ENCODE measurements around the gene CITED4. TPM values are rescaled to one million over a fixed set of nuclear protein-coding genes. Genes with fewer than 3 reads are reported as not detected.
A peak's percentile ranks its signal among the peaks of the same experiment; 100 is the strongest.

Gene CITED4
- total RNA-seq, 1 experiment from 2014 or later: 1.3 TPM

DNA sequence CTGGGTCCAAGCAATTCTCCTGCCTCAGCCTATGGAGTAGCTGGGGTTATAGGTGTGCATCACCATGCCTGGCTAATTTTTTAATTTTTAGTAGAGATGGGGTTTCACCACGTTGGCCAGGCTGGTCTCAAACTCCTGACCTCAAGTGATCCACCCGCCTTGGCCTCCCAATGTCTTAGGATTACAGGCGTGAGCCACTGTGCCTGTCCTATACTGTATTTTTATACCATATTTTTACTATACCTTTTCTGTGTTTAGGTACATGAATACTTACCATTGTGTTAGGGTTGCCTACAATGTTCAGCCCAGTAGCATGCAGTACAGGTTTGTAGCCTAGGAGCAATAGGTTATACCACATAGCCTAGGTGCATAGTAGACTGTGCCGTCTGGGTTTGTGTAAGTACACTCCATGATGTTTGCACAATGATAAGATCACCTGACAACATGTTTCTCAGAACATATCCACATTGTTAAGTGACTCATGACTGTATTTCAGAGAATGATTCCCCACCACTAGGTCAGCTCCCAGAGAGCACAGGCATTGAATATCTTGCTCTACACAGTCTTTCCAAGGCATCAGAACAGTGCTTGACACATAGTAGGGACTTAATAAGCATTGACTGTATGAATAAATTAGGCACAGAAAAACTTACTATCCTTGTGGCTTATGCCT is 6.0 kb upstream of the CITED4 start:
- intact Hi-C loops (cut with micrococcal nuclease; ENCODE audit: unreplicated experiment): no loop called here
- H3K27ac ChIP-seq (ENCODE audit: low read depth, low read length, poor library complexity, severe bottlenecking): no peak overlapping the region
- no peaks in the 10 kb centered on the region for H3K4me1 ChIP-seq (ENCODE audit: insufficient read depth, low read length, poor library complexity, severe bottlenecking)
- BruUV-seq (replicated peaks): no TSS peak
- no peaks in the 10 kb centered on the region for H3K36me3 ChIP-seq (ENCODE audit: insufficient read depth, low read length, poor library complexity, severe bottlenecking)
- CTCF ChIA-PET: interaction anchor here (0.7 kb wide), 1 partner anchor 237 kb away, joined by 5 read pairs; no protein-coding TSS in a partner anchor
- no peak overlapping the region for H3K4me3 ChIP-seq (ENCODE audit: low read depth, low read length, poor library complexity, severe bottlenecking)
- no peaks in the 10 kb centered on the region for H3K27me3 ChIP-seq (replicated peaks; ENCODE audit: insufficient read depth, low read depth, low read length, poor library complexity)
- no peaks in the 10 kb centered on the region for H3K9me3 ChIP-seq (ENCODE audit: low read depth, low read length, poor library complexity, severe bottlenecking)
- no peak for TF ChIP-seq EZH2 (IDR thresholded peaks at IDR 0.05; ENCODE audit: borderline replicate concordance, low read depth, low read length, poor library complexity, severe bottlenecking)
- TF ChIP-seq, protein P1, sequence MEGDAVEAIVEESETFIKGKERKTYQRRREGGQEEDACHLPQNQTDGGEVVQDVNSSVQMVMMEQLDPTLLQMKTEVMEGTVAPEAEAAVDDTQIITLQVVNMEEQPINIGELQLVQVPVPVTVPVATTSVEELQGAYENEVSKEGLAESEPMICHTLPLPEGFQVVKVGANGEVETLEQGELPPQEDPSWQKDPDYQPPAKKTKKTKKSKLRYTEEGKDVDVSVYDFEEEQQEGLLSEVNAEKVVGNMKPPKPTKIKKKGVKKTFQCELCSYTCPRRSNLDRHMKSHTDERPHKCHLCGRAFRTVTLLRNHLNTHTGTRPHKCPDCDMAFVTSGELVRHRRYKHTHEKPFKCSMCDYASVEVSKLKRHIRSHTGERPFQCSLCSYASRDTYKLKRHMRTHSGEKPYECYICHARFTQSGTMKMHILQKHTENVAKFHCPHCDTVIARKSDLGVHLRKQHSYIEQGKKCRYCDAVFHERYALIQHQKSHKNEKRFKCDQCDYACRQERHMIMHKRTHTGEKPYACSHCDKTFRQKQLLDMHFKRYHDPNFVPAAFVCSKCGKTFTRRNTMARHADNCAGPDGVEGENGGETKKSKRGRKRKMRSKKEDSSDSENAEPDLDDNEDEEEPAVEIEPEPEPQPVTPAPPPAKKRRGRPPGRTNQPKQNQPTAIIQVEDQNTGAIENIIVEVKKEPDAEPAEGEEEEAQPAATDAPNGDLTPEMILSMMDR (conservative IDR thresholded peaks at IDR 0.05; ENCODE audit: low read depth, low read length): no peak
- POLR2A ChIA-PET (ENCODE audit: low non-redundant PET): no interaction called here
- DNase-seq (ENCODE audit: low spot score): no peak

DNA sequence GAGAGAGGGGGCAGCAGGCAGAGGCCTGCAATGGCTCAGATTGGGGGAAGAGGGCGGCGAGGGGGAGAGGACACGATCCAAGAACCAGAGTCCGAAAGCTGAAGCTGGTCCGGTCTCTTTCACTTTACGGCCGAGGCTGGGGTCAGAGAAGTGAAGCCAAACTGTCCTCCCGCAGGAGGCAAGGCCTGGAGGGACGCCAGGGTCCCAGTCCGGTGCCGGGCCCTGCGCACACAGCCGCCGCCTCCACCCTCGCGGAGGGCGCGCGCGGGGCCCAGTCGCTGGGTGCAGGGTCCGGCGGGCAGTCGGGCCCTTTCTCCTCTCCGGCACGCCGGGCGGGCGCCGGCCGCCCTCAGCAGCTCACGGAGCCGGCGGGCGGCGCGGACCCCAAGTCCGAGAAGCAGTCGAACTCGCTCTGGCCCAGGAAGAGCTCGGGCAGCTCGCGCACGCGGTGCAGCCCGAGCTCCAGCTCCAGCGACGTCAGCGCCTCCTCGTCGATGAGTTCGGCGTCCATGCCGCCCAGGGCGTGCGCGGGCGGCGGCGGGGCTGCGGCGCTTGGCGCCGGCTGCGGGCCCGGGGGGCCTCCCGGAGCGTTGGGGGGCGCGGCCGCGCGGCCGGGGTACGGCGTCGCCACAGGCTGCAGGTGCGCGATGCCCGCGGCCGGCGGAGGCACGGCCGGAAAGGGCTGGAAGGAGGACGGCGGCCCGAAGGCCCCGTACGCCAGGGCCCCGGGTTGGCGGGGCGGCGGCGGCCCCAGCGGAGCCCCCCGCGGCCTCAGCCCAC is 749 bp downstream of the CITED4 start:
- POLR2A ChIA-PET (ENCODE audit: low non-redundant PET): interaction anchor here (0.6 kb wide), 1 partner anchor 101 kb away, joined by 4 read pairs; no protein-coding TSS in a partner anchor

DNA sequence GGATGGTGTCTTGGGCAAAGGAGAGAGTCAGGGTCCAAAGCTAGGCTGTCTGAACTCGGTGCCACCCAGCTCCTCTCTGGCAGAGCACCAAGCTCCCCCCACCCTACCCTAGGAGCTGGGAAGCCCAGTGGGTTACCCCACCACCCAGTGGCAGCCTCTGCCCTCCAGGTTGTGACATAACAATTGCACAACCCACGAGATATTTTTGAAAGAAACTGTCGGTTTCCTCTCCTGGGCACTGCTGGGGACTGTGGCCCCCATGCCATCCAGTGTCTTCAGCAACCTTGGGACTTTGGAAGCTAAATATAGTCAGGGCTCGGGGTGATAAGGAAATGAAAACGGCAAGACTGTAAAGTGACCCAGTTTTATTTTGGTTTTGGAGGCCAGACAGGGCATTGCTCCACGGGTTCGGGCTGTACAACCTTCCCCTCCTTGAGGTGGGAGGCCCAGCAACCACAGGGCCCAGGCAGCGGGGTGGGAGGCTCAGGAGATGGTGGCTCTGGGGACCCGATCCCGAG is 1.4 kb downstream of the CITED4 start:
- Histone ChIP-seq H3K4me1 (ENCODE audit: insufficient read depth, low read length, poor library complexity, severe bottlenecking) (no peaks in the 10 kb centered on the region), H3K27me3 (replicated peaks; ENCODE audit: insufficient read depth, low read depth, low read length, poor library complexity) (peaks cover 6% of the 10 kb centered on the region), H3K36me3 (ENCODE audit: insufficient read depth, low read length, poor library complexity, severe bottlenecking) (no peaks in the 10 kb centered on the region), H3K27ac (ENCODE audit: low read depth, low read length, poor library complexity, severe bottlenecking) (no peak overlapping the region), H3K4me3 (ENCODE audit: low read depth, low read length, poor library complexity, severe bottlenecking) (peak overlapping the region; percentile 67), H3K9me3 (ENCODE audit: low read depth, low read length, poor library complexity, severe bottlenecking) (no peaks in the 10 kb centered on the region)
- no TSS peak for BruUV-seq (replicated peaks)
- no peak for DNase-seq (ENCODE audit: low spot score)
- ChIA-PET POLR2A (ENCODE audit: low non-redundant PET) (interaction anchor here (0.6 kb wide), 1 partner anchor 101 kb away, joined by 4 read pairs; no protein-coding TSS in a partner anchor), CTCF (no interaction called here)
- TF ChIP-seq, protein P1 (conservative IDR thresholded peaks at IDR 0.05; ENCODE audit: low read depth, low read length): no peak
- TF ChIP-seq EZH2 (IDR thresholded peaks at IDR 0.05; ENCODE audit: borderline replicate concordance, low read depth, low read length, poor library complexity, severe bottlenecking): no peak
- intact Hi-C loops (cut with micrococcal nuclease; ENCODE audit: unreplicated experiment): no loop called here

More for the DNA sequence above, 749 bp downstream of the CITED4 start:
- Histone ChIP-seq H3K4me1 (ENCODE audit: insufficient read depth, low read length, poor library complexity, severe bottlenecking) (no peaks in the 10 kb centered on the region), H3K27me3 (replicated peaks; ENCODE audit: insufficient read depth, low read depth, low read length, poor library complexity) (peaks cover 6% of the 10 kb centered on the region), H3K9me3 (ENCODE audit: low read depth, low read length, poor library complexity, severe bottlenecking) (no peaks in the 10 kb centered on the region), H3K27ac (ENCODE audit: low read depth, low read length, poor library complexity, severe bottlenecking) (no peak overlapping the region), H3K4me3 (ENCODE audit: low read depth, low read length, poor library complexity, severe bottlenecking) (peak overlapping the region; percentile 67), H3K36me3 (ENCODE audit: insufficient read depth, low read length, poor library complexity, severe bottlenecking) (no peaks in the 10 kb centered on the region)
- CTCF ChIA-PET: interaction anchor here (0.6 kb wide), 1 partner anchor 249 kb away, joined by 3 read pairs; no protein-coding TSS in a partner anchor
- intact Hi-C loops (cut with micrococcal nuclease; ENCODE audit: unreplicated experiment): no loop called here
- BruUV-seq (replicated peaks): no TSS peak
- TF ChIP-seq, protein P1 (conservative IDR thresholded peaks at IDR 0.05; ENCODE audit: low read depth, low read length): no peak
- no peak for TF ChIP-seq EZH2 (IDR thresholded peaks at IDR 0.05; ENCODE audit: borderline replicate concordance, low read depth, low read length, poor library complexity, severe bottlenecking)
- peak; percentile 38 for DNase-seq (ENCODE audit: low spot score)

Data from A673 (cell line).